ENCODE results near the gene GATC.
"Not testable (repeated sequence)": the region's sequence is repeated elsewhere in the genome, so short reads cannot be mapped to it uniquely, and the experiment has no call there.

GRCh38 chr12:120452524-120452923 is 6.3 kb downstream of the GATC start:
- TF ChIP-seq CTCF (IDR thresholded peaks at IDR 0.05); ZFX (IDR thresholded peaks at IDR 0.05; ENCODE audit: borderline replicate concordance): not testable (repeated sequence)

Data from 22Rv1 (cell line).